Measurements from ENCODE around the gene TARS2. TPM values are rescaled to one million over a fixed set of nuclear protein-coding genes. Genes with fewer than 3 reads are reported as not detected.

The TARS2 gene
- total and polyA plus RNA-seq, 2 of the 13 experiments (the other 11 are each of a cell fraction or from before 2014, with no cell fraction given) = 21.3 to 22.8 TPM

DNA sequence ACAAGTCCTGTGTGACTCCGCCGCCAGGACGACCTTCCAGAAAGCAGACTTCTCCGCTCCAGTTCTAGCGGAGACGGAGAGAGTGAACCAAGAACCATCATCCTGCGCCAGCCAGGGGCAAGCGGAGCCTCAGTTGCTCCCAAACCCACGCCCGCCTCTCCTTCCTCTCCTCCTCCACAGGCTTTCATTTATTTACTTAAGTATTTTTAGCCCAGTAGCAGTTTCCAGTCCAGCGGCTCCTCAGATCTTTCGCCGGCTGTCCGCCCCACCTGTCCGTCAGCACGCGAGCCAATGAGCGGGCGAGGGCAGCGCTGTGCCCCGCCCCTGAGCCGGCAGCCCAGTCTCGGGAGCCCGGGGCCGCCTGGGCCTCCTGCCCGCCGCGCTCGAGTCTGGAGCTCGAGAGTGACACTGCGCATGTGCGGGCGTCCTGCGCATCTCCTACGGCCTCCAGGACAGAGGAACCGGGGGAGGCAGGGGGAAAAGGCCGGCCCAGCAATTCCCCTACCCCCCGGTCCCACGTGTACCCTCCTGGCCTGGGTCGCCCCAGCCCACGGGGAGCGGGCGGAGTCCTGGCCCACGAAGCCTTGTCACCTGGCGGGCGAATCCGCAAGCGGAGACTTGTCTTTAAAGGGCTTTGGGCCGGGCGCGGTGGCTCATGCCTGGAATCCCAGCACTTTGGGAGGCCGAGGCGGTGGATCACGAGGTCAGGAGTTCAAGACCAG, 28.3 kb downstream of the TARS2 start, which contains the start of gene FALEC (continued):
- TF ChIP-seq, protein P1, sequence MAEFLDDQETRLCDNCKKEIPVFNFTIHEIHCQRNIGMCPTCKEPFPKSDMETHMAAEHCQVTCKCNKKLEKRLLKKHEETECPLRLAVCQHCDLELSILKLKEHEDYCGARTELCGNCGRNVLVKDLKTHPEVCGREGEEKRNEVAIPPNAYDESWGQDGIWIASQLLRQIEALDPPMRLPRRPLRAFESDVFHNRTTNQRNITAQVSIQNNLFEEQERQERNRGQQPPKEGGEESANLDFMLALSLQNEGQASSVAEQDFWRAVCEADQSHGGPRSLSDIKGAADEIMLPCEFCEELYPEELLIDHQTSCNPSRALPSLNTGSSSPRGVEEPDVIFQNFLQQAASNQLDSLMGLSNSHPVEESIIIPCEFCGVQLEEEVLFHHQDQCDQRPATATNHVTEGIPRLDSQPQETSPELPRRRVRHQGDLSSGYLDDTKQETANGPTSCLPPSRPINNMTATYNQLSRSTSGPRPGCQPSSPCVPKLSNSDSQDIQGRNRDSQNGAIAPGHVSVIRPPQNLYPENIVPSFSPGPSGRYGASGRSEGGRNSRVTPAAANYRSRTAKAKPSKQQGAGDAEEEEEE (CRISPR knock-in tag; IDR thresholded peaks at IDR 0.05; ENCODE audit: borderline replicate concordance) = no peak
- TF ChIP-seq ATRX (CRISPR knock-in tag; IDR thresholded peaks at IDR 0.05; ENCODE audit: borderline replicate concordance) = no peak
- peak; percentile 64; the same call in 1 of the 2 replicates for TF ChIP-seq ZNF598 (CRISPR knock-in tag; IDR thresholded peaks at IDR 0.05; ENCODE audit: borderline replicate concordance)
- TF ChIP-seq NFKB2 (CRISPR knock-in tag; IDR thresholded peaks at IDR 0.05; ENCODE audit: borderline replicate concordance) = no peak
- TF ChIP-seq ZNF558 (CRISPR knock-in tag; IDR thresholded peaks at IDR 0.05; ENCODE audit: borderline replicate concordance) = no peak
- TF ChIP-seq, protein P2, sequence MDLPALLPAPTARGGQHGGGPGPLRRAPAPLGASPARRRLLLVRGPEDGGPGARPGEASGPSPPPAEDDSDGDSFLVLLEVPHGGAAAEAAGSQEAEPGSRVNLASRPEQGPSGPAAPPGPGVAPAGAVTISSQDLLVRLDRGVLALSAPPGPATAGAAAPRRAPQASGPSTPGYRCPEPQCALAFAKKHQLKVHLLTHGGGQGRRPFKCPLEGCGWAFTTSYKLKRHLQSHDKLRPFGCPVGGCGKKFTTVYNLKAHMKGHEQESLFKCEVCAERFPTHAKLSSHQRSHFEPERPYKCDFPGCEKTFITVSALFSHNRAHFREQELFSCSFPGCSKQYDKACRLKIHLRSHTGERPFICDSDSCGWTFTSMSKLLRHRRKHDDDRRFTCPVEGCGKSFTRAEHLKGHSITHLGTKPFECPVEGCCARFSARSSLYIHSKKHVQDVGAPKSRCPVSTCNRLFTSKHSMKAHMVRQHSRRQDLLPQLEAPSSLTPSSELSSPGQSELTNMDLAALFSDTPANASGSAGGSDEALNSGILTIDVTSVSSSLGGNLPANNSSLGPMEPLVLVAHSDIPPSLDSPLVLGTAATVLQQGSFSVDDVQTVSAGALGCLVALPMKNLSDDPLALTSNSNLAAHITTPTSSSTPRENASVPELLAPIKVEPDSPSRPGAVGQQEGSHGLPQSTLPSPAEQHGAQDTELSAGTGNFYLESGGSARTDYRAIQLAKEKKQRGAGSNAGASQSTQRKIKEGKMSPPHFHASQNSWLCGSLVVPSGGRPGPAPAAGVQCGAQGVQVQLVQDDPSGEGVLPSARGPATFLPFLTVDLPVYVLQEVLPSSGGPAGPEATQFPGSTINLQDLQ (CRISPR knock-in tag; IDR thresholded peaks at IDR 0.05) = no peak
- TF ChIP-seq HOXA7 (CRISPR knock-in tag; IDR thresholded peaks at IDR 0.05) = no peak
- TF ChIP-seq RNF2 (conservative IDR thresholded peaks at IDR 0.05; ENCODE audit: low read depth) = no peak
- no peak for TF ChIP-seq ATAD3A (CRISPR knock-in tag; IDR thresholded peaks at IDR 0.05)
- peak; percentile 79; the same call in 1 of the 2 replicates for TF ChIP-seq MTA1 (CRISPR knock-in tag; IDR thresholded peaks at IDR 0.05; ENCODE audit: borderline replicate concordance)
- no peak for TF ChIP-seq EHMT2 (IDR thresholded peaks at IDR 0.05; ENCODE audit: borderline replicate concordance, low read depth, low read length)
- no peak for TF ChIP-seq TOE1 (CRISPR knock-in tag; IDR thresholded peaks at IDR 0.05)
- TF ChIP-seq DR1 (CRISPR knock-in tag; IDR thresholded peaks at IDR 0.05) = no peak
- TF ChIP-seq MYC (CRISPR knock-in tag; IDR thresholded peaks at IDR 0.05; ENCODE audit: borderline replicate concordance) = peak; percentile 79; the same call in 1 of the 2 replicates
- no peak for TF ChIP-seq MBNL3 (CRISPR knock-in tag; conservative IDR thresholded peaks at IDR 0.05)
- TF ChIP-seq, protein P3, sequence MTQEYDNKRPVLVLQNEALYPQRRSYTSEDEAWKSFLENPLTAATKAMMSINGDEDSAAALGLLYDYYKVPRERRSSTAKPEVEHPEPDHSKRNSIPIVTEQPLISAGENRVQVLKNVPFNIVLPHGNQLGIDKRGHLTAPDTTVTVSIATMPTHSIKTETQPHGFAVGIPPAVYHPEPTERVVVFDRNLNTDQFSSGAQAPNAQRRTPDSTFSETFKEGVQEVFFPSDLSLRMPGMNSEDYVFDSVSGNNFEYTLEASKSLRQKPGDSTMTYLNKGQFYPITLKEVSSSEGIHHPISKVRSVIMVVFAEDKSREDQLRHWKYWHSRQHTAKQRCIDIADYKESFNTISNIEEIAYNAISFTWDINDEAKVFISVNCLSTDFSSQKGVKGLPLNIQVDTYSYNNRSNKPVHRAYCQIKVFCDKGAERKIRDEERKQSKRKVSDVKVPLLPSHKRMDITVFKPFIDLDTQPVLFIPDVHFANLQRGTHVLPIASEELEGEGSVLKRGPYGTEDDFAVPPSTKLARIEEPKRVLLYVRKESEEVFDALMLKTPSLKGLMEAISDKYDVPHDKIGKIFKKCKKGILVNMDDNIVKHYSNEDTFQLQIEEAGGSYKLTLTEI (CRISPR knock-in tag; conservative IDR thresholded peaks at IDR 0.05) = no peak
- TF ChIP-seq, protein P4, sequence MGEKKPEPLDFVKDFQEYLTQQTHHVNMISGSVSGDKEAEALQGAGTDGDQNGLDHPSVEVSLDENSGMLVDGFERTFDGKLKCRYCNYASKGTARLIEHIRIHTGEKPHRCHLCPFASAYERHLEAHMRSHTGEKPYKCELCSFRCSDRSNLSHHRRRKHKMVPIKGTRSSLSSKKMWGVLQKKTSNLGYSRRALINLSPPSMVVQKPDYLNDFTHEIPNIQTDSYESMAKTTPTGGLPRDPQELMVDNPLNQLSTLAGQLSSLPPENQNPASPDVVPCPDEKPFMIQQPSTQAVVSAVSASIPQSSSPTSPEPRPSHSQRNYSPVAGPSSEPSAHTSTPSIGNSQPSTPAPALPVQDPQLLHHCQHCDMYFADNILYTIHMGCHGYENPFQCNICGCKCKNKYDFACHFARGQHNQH (CRISPR knock-in tag; IDR thresholded peaks at IDR 0.05) = no peak; the same call in 1 of the 2 replicates
- TF ChIP-seq ZFP41 (CRISPR knock-in tag; IDR thresholded peaks at IDR 0.05; ENCODE audit: borderline replicate concordance) = no peak
- no peak for TF ChIP-seq TEAD2 (CRISPR knock-in tag; IDR thresholded peaks at IDR 0.05)
- TF ChIP-seq ZNF83 (CRISPR knock-in tag; IDR thresholded peaks at IDR 0.05; ENCODE audit: borderline replicate concordance) = 0 out of 2 replicates have a peak, but pooled peaks have one; percentile 23
- TF ChIP-seq ZNF451 (CRISPR knock-in tag; IDR thresholded peaks at IDR 0.05) = no peak
- TF ChIP-seq MZF1 (CRISPR knock-in tag; IDR thresholded peaks at IDR 0.05; ENCODE audit: borderline replicate concordance) = no peak
- TF ChIP-seq ZNF660 (CRISPR knock-in tag; IDR thresholded peaks at IDR 0.05; ENCODE audit: borderline replicate concordance, low read depth) = no peak
